ENCODE results near the gene GPC5. TPM values are rescaled to one million over a fixed set of nuclear protein-coding genes. Genes with fewer than 3 reads are reported as not detected.

GPC5 gene
- total and polyA plus RNA-seq, 4 donors, result 0.51 to 22.4 (median 2.0) TPM

GRCh38 chr13:91358387-91358782 is 40.0 kb upstream of the GPC5 start:
- peaks cover 14 to 82% (median 62%) of the 10 kb centered on the region in 4 donors for H3K4me1 ChIP-seq (ENCODE audit: control insufficient read depth in 4 of 4, insufficient read depth in 4 of 4, low read length in 3 of 4)
- no peak for DNase-seq (ENCODE audit: low spot score)
- 38% methylated on average over 2 of the region's 2 CpGs for WGBS
- no peak for TF ChIP-seq CTCF (IDR thresholded peaks at IDR 0.05; ENCODE audit: low read depth, low read length, missing input control)
- no peak for TF ChIP-seq JUND (IDR thresholded peaks at IDR 0.05)
- TF ChIP-seq SP1 (IDR thresholded peaks at IDR 0.05), result no peak
- no peak for TF ChIP-seq EGR1 (IDR thresholded peaks at IDR 0.05; ENCODE audit: low read depth in 2 of 2)
- no peak for TF ChIP-seq RAD21 (IDR thresholded peaks at IDR 0.05)
- no peak for TF ChIP-seq RXRA (IDR thresholded peaks at IDR 0.05)
- no peak for TF ChIP-seq YY1 (IDR thresholded peaks at IDR 0.05)
- no peak overlapping the region for H3K4me3 ChIP-seq (ENCODE audit: low read depth in 1 of 3, low read length in 3 of 3)
- H3K27me3 ChIP-seq (ENCODE audit: control insufficient read depth in 4 of 4, insufficient read depth in 4 of 4, low read length in 3 of 4), result no peaks in the 10 kb centered on the region
- no peak overlapping the region for H3K9ac ChIP-seq (ENCODE audit: low read depth in 1 of 2, low read length in 2 of 2)
- peaks cover 0 to 16% (median 3%) of the 10 kb centered on the region in 4 donors for H3K36me3 ChIP-seq (ENCODE audit: control insufficient read depth in 4 of 4, insufficient read depth in 3 of 4, low read depth in 1 of 4, low read length in 3 of 4)
- H3K9me3 ChIP-seq (ENCODE audit: control insufficient read depth in 4 of 4, low read length in 3 of 4), result no peaks in the 10 kb centered on the region
- peak overlapping the region in 1 of 2 donors; percentile 15 for H3K27ac ChIP-seq (ENCODE audit: low read depth in 1 of 2, low read length in 2 of 2)

GRCh38 chr13:91359111-91359510 is 39.3 kb upstream of the GPC5 start:
- Histone ChIP-seq H3K9me3 (ENCODE audit: control insufficient read depth in 4 of 4, low read length in 3 of 4) (no peaks in the 10 kb centered on the region), H3K27me3 (ENCODE audit: control insufficient read depth in 4 of 4, insufficient read depth in 4 of 4, low read length in 3 of 4) (no peaks in the 10 kb centered on the region), H3K27ac (ENCODE audit: low read depth in 1 of 2, low read length in 2 of 2) (no peak overlapping the region), H3K9ac (ENCODE audit: low read depth in 1 of 2, low read length in 2 of 2) (no peak overlapping the region), H3K4me3 (ENCODE audit: low read depth in 1 of 3, low read length in 3 of 3) (no peak overlapping the region), H3K4me1 (ENCODE audit: control insufficient read depth in 4 of 4, insufficient read depth in 4 of 4, low read length in 3 of 4) (peaks cover 14 to 78% (median 57%) of the 10 kb centered on the region in 4 donors), H3K36me3 (ENCODE audit: control insufficient read depth in 4 of 4, insufficient read depth in 3 of 4, low read depth in 1 of 4, low read length in 3 of 4) (peaks cover 0 to 12% (median 3%) of the 10 kb centered on the region in 4 donors)
- WGBS, result 91% methylated on average over 4 of the region's 4 CpGs
- TF ChIP-seq YY1 (IDR thresholded peaks at IDR 0.05), result no peak
- TF ChIP-seq RXRA (IDR thresholded peaks at IDR 0.05), result no peak
- TF ChIP-seq MAX (IDR thresholded peaks at IDR 0.05), result no peak
- TF ChIP-seq EGR1 (IDR thresholded peaks at IDR 0.05; ENCODE audit: low read depth in 2 of 2), result no peak
- no peak for TF ChIP-seq ZBTB33 (IDR thresholded peaks at IDR 0.05)
- TF ChIP-seq HNF4G (IDR thresholded peaks at IDR 0.05), result no peak
- no peak for TF ChIP-seq ATF3 (IDR thresholded peaks at IDR 0.05)
- no peak for TF ChIP-seq TAF1 (conservative IDR thresholded peaks at IDR 0.05)
- no peak for TF ChIP-seq GABPA (IDR thresholded peaks at IDR 0.05 in 1 of 2, conservative IDR thresholded peaks at IDR 0.05 in 1 of 2)
- no peak for TF ChIP-seq RAD21 (IDR thresholded peaks at IDR 0.05)
- no peak for TF ChIP-seq CTCF (IDR thresholded peaks at IDR 0.05; ENCODE audit: low read depth, low read length, missing input control)
- TF ChIP-seq NR2F2 (IDR thresholded peaks at IDR 0.05), result no peak
- TF ChIP-seq FOXA2 (IDR thresholded peaks at IDR 0.05), result no peak
- TF ChIP-seq FOXA1 (IDR thresholded peaks at IDR 0.05), result no peak
- TF ChIP-seq JUND (IDR thresholded peaks at IDR 0.05), result no peak
- no peak for DNase-seq (ENCODE audit: low spot score)
